Ishikawa (cell line): ENCODE results near the gene ASCL2.

Source experiments
- CEBPB ChIP-seq: IDR thresholded peaks from 2 replicates; pipeline ENCODE4 v1.6.1; 2012
- CREB1 ChIP-seq: IDR thresholded peaks from 2 replicates; pipeline ENCODE4 v1.6.1; 2012; ENCODE audit warnings: low read depth
- EGR1 ChIP-seq: IDR thresholded peaks from 2 replicates; pipeline ENCODE4 v1.6.1; 2012
- EP300 ChIP-seq: IDR thresholded peaks from 2 replicates; pipeline ENCODE4 v1.6.1; 2012; ENCODE audit warnings: borderline replicate concordance
- FOXM1 ChIP-seq: IDR thresholded peaks from 2 replicates; pipeline ENCODE4 v1.6.1; 2012; ENCODE audit warnings: low read depth, borderline replicate concordance
- NFIC ChIP-seq: IDR thresholded peaks from 2 replicates; pipeline ENCODE4 v1.6.1; 2012
- RAD21 ChIP-seq: IDR thresholded peaks from 2 replicates; pipeline ENCODE4 v1.6.1; 2012; ENCODE audit warnings: low read depth
- TAF1 ChIP-seq: IDR thresholded peaks from 2 replicates; pipeline ENCODE4 v1.6.1; 2012; ENCODE audit warnings: low read depth, mild to moderate bottlenecking
- TCF12 ChIP-seq: IDR thresholded peaks from 2 replicates; pipeline ENCODE4 v1.6.1; 2012; ENCODE audit warnings: low read depth
- TEAD4 ChIP-seq: IDR thresholded peaks from 2 replicates; pipeline ENCODE4 v1.6.1; 2012
- YY1 ChIP-seq: IDR thresholded peaks from 2 replicates; pipeline ENCODE4 v1.6.1; 2012; ENCODE audit warnings: low read depth
- ZBTB7A ChIP-seq: IDR thresholded peaks from 2 replicates; pipeline ENCODE4 v1.6.1; 2012; ENCODE audit warnings: low read depth
- TF ChIP-seq, protein P1 (sequence below): IDR thresholded peaks from 2 replicates; pipeline ENCODE4 v1.6.1; 2012
- TF ChIP-seq, protein P2 (sequence below): IDR thresholded peaks from 2 replicates; pipeline ENCODE4 v1.6.1; 2012; ENCODE audit warnings: low read depth, mild to moderate bottlenecking
- TF ChIP-seq, protein P3 (sequence below): IDR thresholded peaks from 2 replicates; pipeline ENCODE4 v1.6.1; 2012

ASCL2 gene

DNA sequence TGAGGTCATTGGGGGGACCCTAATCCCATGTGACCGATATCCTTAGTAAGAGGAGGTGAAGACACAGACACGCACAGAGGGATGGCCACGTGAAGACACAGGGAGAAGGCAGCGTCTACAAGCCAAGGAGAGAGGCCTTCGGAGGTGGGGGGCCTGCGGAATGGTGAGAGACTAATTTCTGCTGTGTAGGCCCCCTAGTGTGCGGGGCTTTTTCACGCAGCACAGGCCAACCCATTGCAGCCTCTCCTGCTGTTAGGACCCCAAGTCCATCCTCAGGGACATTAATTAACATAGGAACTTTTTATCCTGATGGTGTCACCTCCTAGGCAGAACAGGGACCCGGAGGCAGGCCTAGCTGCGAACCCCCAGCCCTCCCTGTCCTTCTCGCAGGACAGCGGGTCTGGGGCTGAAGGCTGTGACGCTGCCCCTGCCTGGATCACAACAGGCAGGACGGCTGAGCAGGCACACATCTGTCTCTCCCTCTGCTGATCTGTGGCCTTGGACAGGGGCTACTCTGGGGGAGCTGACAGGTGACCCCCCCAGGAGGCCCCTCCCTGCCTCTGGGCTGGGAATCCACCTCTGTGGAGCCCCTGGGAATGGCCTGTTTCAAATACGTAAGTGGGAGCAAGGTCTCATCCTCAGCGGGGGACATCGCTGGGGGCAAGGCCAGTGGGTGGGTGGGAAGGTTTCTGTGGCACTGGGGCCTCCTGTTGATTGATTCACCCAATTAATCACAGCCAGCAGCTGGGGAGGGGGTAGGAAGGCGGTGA lies 7.9 kb downstream of the ASCL2 start:
- no peak for TF ChIP-seq ZBTB7A
- TF ChIP-seq EP300, result no peak
- no peak for TF ChIP-seq TAF1
- TF ChIP-seq, protein P1, sequence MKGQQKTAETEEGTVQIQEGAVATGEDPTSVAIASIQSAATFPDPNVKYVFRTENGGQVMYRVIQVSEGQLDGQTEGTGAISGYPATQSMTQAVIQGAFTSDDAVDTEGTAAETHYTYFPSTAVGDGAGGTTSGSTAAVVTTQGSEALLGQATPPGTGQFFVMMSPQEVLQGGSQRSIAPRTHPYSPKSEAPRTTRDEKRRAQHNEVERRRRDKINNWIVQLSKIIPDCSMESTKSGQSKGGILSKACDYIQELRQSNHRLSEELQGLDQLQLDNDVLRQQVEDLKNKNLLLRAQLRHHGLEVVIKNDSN, result no peak
- TF ChIP-seq EGR1, result no peak
- no peak for TF ChIP-seq NFIC
- no peak for TF ChIP-seq TCF12
- no peak for TF ChIP-seq CEBPB
- no peak for TF ChIP-seq FOXM1
- no peak for TF ChIP-seq CREB1
- TF ChIP-seq, protein P2, sequence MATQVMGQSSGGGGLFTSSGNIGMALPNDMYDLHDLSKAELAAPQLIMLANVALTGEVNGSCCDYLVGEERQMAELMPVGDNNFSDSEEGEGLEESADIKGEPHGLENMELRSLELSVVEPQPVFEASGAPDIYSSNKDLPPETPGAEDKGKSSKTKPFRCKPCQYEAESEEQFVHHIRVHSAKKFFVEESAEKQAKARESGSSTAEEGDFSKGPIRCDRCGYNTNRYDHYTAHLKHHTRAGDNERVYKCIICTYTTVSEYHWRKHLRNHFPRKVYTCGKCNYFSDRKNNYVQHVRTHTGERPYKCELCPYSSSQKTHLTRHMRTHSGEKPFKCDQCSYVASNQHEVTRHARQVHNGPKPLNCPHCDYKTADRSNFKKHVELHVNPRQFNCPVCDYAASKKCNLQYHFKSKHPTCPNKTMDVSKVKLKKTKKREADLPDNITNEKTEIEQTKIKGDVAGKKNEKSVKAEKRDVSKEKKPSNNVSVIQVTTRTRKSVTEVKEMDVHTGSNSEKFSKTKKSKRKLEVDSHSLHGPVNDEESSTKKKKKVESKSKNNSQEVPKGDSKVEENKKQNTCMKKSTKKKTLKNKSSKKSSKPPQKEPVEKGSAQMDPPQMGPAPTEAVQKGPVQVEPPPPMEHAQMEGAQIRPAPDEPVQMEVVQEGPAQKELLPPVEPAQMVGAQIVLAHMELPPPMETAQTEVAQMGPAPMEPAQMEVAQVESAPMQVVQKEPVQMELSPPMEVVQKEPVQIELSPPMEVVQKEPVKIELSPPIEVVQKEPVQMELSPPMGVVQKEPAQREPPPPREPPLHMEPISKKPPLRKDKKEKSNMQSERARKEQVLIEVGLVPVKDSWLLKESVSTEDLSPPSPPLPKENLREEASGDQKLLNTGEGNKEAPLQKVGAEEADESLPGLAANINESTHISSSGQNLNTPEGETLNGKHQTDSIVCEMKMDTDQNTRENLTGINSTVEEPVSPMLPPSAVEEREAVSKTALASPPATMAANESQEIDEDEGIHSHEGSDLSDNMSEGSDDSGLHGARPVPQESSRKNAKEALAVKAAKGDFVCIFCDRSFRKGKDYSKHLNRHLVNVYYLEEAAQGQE, result no peak
- no peak for TF ChIP-seq YY1

DNA sequence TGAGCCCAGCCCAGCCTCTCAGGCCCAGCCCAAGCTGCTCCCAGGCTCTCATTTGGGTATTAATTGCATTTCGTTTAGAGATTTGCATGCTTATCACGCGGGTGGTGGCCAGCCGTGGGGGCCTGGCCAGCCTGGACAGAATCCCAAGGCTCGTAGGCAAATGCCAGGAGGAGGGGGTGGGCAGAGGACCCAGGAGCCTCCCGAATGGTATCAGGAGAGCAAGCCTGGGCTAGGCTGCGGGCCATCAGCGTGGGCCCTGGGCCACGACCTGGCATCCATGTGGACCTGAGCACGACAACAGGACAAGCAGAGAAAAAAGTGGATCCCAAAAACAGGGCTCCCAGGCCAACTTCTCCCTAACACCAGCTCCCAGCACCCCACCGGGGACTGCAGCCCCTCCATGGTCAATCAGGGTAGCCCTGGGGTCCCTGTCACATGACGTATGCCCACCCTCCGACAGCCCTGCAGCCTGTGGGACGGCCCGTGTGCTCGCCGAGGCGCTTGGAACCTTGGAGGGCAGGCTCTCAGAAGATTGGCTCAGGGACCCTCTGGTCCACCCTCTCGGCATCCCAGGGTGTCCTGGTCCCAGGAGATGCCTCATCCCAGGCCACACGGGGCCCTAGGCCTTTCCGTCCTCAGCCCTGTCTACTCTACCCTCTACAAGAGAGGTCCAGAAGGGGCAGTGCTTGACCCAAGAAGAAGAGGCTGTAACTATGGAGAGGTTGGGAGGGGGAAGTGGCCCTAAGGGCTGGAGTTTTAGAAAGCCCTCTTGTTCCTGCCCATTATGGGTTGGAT lies 8.8 kb downstream of the ASCL2 start:
- TF ChIP-seq ZBTB7A, result no peak
- TF ChIP-seq NFIC, result no peak
- no peak for TF ChIP-seq TEAD4
- TF ChIP-seq YY1, result no peak

DNA sequence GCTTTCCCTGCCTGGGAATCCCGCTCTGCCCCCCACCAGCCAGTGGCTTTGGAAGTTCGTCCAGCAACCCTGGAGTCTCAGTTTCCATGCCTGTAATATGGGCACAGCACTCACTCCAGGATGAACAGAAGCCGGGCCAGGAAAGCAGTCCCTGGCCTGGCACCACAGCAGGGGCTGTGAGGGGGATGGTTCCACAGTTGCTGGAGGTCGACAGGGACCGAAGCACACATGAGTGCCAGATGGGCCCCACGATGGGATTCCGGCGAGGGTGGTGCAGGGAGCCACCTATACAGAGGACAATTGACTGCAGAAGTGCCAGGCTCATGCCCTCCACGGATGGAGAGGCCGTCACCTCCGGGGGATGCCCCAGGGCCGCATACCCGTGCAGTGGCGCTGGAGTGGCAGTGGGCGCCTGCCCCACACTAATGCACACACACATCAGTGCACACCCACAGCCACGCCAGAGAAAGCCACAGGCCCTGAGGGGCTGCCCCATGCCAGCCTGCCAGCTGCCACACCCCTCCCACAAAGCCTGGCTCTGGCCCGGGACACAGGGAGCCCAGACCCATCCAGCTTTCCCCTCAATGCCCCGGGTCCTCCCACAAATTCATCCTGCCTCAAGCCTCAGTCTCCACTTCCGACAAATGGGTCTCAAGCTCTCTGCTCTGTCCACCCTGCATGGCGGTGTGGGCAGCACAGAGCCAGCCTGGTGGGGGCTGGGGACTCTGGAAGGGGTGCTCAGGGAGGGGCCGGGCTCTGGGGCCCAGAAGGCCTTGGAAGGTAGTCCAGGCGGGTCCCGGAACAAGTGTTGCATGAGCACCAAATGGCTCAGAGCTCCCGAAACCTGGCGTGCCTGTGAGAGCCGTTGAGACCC lies 9.7 kb downstream of the ASCL2 start:
- TF ChIP-seq CREB1 (no peak), NFIC (no peak)
- TF ChIP-seq, protein P1, result no peak

DNA sequence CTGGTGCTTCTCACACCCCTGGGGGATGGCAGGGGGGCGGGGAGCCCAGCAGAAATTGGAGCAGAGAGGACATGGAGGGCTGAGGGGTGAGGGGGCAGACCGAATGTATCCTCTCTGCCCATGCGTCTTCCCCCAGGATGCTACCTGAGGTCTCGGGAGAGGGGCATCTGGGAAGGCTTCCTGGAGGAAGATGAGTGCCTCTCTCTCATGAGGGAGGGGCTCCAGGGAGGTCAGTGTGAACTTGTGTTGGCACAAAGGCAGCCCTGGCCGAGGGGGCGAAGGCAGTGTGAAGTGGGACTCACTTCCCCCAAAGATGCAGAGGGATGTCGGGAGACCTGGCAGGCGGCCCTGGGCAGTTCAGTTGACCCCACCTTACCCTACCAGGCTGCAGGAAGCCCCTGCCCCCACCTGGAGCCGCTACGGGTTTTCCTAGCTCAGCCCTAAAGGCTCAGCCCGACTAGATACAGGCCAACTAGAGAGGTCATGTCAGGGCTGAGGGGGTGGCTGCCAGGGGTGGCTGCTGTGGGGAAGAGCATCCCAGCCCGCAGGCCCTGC lies 10.4 kb downstream of the ASCL2 start:
- TF ChIP-seq TAF1 (no peak), RAD21 (no peak), FOXM1 (no peak), ZBTB7A (no peak)
- TF ChIP-seq, protein P1, result no peak
- TF ChIP-seq, protein P3, sequence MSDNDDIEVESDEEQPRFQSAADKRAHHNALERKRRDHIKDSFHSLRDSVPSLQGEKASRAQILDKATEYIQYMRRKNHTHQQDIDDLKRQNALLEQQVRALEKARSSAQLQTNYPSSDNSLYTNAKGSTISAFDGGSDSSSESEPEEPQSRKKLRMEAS, result no peak

DNA sequence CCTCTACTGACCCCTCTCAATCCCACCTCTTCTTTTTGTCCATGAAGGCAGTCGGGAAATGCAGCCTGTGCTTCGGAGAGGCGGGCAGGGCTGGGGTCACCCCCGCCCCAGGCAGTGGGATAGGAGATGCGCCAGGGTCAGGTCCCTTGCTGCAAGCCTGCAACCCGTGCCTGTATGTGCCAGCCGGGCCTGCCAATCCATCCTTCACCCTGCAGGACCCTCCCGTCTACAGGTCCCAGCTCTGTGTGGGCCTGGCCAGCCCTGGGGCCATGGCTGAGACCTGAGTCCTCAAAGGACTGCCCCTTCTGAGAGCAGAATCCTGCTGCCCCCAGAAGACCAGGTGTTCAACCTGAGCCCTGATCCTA lies 10.9 kb downstream of the ASCL2 start:
- no peak for TF ChIP-seq YY1
- TF ChIP-seq, protein P1, result no peak
- TF ChIP-seq, protein P3, result no peak
- no peak for TF ChIP-seq EGR1
- TF ChIP-seq FOXM1, result no peak

DNA sequence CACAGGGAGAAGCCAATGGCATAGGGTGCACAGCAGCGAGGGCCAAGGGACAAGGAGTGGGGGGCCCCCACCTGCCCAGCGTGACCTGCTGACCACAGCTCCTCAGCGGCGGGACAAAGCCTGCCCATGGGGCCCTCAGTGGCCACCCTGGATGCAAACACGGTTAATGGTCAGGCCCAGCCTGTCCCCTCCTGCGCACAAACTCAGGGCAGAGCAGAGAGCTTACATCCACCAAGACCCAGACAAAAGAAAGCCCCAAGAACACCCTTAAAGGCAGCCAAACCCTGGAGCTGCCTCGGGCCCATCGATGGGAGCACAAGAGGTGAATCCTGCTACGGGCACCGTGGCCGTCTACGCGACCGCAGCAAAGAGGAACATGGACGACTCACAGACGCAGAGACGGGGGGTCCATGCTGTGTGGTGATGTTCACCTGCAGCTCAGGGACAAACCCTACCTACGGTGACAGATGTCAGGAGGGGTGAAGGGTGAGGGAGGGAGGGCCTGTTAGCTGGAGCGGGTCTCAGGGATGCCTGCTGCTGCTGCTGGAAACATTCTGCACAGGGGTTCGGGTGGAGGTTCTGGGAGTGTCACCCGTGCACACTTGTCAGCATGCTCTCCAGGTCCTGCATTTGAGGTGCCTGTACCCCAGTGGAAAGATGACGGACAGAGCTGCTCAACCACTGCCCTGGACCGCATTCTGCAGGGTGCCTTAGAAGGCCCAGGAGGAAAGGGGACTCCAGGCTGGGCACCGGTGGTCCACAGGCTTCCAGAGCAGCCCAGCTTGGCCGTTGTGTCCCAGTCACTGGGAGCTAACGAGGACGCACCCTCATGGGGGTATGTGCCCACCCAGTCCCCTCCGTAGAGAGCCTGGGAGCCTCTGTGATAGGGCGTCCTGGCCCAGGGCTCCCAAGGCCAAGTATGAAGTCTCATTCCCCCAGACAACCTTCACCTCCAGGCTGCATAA lies 11.6 kb downstream of the ASCL2 start:
- no peak for TF ChIP-seq NFIC
- TF ChIP-seq, protein P2, result no peak
- TF ChIP-seq ZBTB7A, result no peak
- TF ChIP-seq EGR1, result no peak
- TF ChIP-seq TAF1, result no peak
- TF ChIP-seq, protein P3, result no peak
- TF ChIP-seq CEBPB, result no peak
- TF ChIP-seq TCF12, result no peak
- no peak for TF ChIP-seq YY1
- no peak for TF ChIP-seq TEAD4
- TF ChIP-seq CREB1, result no peak
- TF ChIP-seq EP300, result no peak
- TF ChIP-seq, protein P1, result no peak
- TF ChIP-seq FOXM1, result no peak
- TF ChIP-seq RAD21, result no peak
